Sciatic nerve (tissue), 2 donors: ENCODE data around the gene ACADM. TPM values are rescaled to one million over a fixed set of nuclear protein-coding genes. Genes with fewer than 3 reads are reported as not detected.
"Not testable (repeated sequence)": the region's sequence is repeated elsewhere in the genome, so short reads cannot be mapped to it uniquely, and the experiment has no call there.

ENCODE experiments used
- ATAC-seq: fragments of 200-7000 bp; cut with Tn5 transposase; one replicate; pipeline ENCODE4 v1.9.1; 2020; ENCODE audit warnings: mild to moderate bottlenecking, moderate library complexity
- DNase-seq: peaks from one replicate; pipeline ENCODE4 v3.0.0-alpha.2; 2020; ENCODE audit warnings: low spot score
- intact Hi-C: fragments of 100-400 bp; cut with DNase I; formaldehyde crosslinking; loops from one replicate; pipeline ENCODE4 v1.14.2; 2022
- total RNA-seq: library from RNA; stranded (reverse); fragmentation: NEBNext Ultra II Directional; extraction: Animal tissue kit (Norgen Biotek cat#: 25700); gene quantifications from one replicate; pipeline ENCODE4 v1.2.1, GENCODE V29; 2021
- donor health status: DM: no; HTN: no; CAD: no.
- donor health status: DM: no; HTN: no; CAD: no.

The ACADM gene
- total RNA-seq, 1 donor from 2014 or later, result 45.7 TPM

DNA sequence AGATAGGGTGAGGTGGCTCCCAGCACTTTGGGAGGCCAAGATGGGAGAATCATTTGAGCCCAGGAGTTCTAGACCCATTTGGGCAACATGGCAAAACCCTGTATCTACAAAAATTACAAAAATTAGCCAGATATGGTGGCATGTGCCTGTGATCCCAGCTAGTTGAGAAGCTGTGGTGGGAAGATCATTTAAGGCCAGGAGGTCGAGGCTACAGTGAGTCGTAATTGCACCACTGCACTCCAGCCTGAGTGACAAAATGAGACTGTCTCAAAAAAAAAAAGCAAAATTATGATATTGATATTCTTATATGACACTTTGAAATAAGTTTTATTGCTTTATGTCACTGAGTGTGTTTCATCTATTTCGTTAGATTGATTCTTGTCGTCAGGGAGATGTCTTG, 7.4 kb downstream of the ACADM start:
- intact Hi-C loops, result no loop called here
- no peak for DNase-seq
- ATAC-seq, result no peak

DNA sequence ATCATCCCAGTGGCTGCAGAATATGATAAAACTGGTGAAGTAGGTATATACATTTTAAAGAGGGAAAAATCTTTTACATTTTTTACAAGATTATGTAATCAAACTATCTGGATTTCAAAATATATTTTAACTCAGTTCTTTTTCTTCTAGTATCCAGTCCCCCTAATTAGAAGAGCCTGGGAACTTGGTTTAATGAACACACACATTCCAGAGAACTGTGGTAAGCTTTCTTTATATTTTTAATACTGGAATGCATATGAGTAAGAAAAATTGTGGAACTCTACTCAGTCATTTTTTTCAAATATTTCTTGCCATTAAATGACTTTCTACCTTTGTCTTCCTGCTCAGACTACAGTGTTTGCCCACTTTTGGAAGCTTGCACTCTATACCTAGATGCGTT, 8.2 kb downstream of the ACADM start:
- ATAC-seq (no peak), DNase-seq (no peak)
- intact Hi-C loops, result no loop called here

DNA sequence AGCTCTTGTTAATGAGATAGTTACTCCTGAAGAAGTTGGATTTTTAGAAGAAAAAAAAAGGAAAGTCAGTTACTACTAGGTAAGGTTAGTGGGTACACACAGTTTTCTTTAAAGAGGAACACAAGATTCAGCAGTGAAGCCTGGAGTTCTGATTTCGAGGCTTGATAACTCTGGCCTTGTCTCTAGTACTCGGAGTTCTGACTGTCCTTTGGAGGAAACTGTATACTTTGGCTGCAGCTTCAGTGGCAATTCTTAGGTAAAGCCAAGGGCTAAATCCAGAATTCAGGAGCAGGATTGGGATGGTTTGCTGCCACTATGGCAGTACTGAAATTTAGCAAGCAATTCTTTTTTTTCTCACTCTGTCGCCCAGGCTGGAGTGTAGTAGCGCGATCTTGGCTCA, 9.2 kb downstream of the ACADM start:
- intact Hi-C loops, result no loop called here
- no peak for ATAC-seq

DNA sequence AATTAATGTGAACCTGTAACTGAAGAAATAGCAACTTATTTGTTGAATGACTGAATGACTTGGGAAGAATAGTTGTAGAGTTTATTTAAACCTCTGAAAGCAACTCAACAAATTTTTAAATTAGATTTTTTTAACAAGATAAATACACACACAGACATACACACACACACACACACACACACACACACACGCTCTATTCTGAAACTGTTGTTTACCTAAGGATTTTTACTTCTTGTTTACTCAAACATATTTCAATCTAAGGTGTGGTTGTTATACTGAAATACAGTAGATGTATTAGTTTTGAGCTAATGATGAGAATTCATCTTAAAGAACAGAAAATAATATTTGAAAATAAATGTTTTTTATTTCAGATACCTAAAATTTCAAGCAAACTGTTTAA, 11.5 kb downstream of the ACADM start:
- intact Hi-C loops, result no loop called here
- ATAC-seq, result no peak

More for the DNA sequence above, 9.2 kb downstream of the ACADM start:
- DNase-seq, result no peak

DNA sequence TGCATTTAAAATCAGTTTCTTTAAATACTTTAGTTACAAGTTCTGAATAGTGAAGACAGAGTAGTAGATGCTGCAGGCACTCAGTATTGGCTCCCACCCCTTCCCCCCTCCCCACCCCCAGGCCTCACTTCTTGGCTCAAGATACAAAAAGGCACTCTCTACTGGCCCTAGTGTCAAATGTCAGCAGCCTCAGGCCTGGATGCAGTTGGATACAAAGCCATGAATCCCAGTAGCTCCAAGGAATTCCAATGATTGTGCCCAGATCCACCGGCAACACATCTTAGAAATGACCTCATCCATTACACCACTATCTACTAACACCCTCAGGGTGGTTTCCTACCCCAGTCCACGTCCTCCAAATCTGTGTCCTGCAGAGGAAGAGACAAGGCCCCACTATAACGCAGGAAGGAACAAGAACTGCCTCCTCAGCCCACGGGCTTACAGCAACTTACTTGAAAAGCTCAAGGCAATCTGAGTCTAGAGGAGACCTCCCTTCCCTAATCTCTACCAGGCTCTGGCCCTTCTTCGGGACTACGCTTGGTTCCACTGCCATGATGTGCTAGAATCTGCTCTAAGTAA, 17.6 kb downstream of the ACADM start:
- intact Hi-C loops, result no loop called here
- DNase-seq, result no peak
- ATAC-seq, result no peak

More for the DNA sequence above, 11.5 kb downstream of the ACADM start:
- no peak for DNase-seq

DNA sequence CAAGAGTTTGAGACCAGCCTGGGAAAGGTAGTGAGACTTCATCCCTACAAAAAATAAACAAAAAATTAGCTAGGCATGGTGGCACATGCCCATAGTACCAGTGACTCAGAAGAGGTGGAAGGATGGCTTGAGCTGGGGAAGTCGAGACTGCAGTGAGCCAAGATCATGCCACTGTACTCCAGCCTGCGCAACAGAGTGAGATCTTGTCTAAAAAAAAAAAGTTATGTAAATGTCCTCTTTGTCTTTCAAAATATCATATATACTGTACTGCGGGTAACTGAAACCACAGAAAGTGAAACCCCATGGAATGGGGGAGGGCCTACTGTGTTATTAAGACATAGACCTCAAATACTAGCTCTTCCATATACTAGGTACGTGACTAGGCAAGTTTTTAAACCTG, 20.8 kb downstream of the ACADM start:
- no peak for ATAC-seq
- DNase-seq, result no peak
- intact Hi-C loops, result no loop called here

DNA sequence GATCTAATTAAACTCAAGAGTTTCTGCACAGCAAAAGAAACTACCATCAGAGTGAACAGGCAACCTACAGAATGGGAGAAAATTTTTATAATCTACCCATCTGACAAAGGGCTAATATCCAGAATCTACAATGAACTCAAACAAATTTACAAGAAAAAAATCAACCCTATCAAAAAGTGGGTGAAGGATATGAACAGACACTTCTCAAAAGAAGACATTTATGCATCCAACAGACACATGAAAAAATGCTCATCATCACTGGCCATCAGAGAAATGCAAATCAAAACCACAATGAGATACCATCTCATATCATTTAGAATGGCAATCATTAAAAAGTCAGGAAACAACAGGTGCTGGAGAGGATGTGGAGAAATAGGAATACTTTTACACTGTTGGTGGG, 32.7 kb downstream of the ACADM start:
- ATAC-seq, intact Hi-C loops, DNase-seq: not testable (repeated sequence)

DNA sequence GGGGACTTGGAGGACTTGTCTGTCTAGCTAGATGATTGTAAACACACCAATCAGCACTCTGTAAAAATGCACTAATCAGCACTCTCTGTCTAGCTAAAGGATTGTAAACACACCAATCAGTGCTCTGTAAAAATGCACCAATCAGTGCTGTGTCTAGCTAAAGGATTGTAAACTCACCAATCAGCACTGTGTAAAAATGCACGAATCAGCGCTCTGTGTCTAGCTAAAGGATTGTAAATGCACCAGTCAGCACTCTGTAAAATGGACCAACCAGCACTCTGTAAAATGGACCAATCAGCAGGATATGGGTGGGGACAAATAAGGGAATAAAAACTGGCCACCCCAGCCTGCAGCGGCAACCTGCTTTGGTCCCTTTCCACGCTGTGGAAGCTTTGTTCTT, 34.0 kb downstream of the ACADM start:
- ATAC-seq, DNase-seq, intact Hi-C loops: not testable (repeated sequence)

DNA sequence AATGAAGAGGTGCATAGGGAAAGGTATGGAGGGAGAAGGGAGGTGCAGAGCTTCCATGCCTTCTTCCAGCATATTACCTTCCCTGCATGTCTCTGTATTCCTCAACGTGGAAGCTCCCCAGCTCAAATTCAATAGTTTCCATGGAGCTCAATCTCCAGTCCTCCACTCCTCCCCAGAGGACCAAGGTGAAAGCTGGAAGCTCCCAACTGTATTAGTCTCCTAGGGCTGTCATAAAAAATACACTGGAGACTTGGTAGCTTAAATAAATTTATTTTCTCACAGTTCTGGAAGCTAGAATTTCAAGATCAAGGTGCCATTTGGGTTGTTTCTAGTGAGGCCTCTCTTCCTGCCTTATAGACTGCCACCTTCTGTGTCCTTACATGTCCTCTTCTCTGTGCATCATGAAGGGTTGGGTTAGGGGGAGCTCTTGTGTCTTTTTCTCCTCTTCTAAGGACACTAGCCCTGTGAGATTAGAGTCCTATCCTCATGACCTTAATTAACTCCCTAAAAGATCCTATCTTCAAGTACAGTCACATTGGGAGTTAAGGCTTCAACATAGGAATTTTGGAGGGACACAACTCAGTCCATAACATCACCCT, 39.6 kb downstream of the ACADM start:
- ATAC-seq (no peak), DNase-seq (no peak)
- intact Hi-C loops, result no loop called here

DNA sequence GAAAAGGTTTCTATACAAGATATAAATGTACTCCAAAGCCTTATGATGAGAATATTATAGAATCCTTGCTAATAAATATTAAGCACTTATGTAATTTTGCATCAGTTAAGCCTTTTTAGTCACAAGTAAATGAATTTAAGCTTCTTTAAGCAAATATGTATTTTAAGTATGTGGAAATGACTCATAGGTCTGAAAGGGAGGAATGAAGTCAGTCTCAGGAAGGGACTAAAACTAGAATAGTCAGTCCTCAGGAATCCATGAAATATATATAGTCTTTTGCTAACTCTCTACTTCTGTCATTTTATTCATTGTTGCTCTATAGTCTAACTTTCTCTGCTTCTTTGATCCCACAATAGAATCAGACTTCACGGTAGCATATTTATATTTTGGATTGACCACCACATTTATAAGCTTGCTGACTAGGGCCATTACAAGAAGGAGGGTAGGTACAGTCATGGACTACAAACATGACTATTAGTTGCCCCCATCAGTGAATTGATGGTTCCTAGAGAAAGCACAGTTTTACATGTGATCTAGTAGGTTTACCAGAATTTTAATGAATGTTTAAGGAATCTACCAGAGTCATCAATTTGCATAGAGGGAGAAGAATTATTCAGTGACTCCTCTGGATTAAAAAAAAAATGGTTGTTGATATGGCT, 41.3 kb downstream of the ACADM start:
- no peak for ATAC-seq
- DNase-seq, result no peak
- intact Hi-C loops, result no loop called here

DNA sequence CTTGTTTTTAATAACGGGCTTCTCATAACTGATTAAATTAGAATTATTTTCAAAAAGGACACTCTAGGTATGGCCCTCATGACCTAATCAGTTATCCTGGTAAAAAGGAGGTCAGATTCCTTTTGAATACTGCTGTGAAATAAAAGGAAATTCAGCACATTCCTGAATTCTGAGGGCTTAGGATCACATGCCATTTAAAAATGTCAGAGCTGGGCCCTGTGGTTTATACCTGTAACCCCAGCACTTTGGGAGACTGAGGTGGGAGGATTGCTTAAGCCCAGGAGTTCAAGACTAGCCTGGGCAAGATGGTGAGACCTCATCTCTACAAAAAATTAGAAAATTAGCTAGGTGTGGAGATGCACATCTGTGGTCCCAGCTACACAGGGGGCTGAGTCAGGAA, 43.5 kb downstream of the ACADM start:
- DNase-seq (no peak), ATAC-seq (no peak)
- intact Hi-C loops, result no loop called here

DNA sequence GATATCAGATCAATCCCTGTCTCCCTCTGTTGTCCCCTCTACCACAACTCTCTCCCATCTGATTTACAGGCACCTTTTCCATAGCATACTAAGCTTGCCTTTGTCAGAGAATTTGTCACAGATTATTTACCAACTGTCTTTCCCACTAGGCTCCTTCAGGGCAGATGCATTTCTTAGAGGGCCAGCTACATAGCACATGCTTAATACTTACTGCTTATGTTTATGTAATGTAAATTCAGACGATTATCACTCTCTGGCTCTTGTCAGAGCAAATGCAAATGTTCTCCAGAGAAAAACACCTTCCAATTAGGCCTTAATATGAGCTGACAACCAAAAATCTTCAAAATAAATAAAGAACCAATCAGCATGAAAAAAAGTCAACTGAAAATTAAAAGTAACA, 46.3 kb downstream of the ACADM start:
- DNase-seq (no peak), ATAC-seq (no peak)
- intact Hi-C loops, result no loop called here

DNA sequence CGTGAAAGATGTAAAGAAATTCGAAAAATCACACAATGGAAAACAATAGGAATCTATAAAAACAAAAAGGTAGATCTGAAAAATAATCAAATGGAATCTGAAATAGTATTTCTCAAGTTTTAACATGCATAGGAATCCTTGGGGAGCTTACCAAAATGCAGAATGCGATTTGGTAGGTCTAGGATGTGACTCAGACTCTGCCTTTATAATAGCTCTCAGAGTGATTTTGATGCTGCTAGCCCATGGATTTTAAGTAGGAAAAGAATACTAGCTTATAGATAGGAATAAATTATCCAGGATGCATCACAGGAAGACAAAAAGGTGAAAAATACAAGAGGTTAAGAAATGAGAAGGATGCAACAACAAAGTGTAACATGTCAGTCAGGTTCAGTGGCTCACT, 47.5 kb downstream of the ACADM start:
- no peak for DNase-seq
- no peak for ATAC-seq
- intact Hi-C loops, result no loop called here

DNA sequence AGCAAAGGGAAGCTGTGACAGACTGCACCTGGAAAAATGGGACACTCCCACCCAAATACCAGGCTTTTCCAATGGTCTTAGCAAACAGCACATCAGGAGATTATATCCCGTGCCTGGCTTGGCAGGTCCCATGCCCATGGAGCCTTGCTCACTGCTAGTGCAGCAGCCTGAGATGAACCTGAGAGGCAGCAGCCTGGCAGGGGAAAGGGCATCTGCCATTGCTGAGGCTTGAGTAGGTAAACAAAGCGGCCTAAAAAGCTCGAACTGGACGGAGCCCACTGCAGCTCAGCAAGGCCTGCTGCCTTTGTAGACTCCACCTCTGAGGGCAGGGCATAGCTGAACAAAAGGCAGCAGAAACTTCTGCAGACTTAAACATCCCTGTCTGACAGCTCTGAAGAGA, 53.3 kb downstream of the ACADM start:
- intact Hi-C loops, DNase-seq, ATAC-seq: not testable (repeated sequence)

DNA sequence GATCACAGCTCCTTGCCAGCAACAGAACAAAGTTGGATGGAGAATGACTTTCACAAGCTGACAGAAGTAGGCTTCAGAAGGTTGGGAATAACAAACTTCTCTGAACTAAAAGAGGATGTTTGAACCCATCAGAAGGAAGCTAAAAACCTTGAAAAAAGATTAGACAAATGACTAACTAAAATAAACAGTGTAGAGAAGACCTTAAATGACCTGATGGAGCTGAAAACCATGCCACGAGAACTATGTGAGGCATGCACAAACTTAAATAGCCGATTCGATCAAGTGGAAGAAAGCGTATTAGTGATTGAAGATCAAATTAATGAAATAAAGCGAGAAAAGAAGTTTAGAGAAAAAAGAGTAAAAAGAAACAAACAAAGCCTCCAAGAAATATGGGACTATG, 54.2 kb downstream of the ACADM start:
- DNase-seq, intact Hi-C loops, ATAC-seq: not testable (repeated sequence)

DNA sequence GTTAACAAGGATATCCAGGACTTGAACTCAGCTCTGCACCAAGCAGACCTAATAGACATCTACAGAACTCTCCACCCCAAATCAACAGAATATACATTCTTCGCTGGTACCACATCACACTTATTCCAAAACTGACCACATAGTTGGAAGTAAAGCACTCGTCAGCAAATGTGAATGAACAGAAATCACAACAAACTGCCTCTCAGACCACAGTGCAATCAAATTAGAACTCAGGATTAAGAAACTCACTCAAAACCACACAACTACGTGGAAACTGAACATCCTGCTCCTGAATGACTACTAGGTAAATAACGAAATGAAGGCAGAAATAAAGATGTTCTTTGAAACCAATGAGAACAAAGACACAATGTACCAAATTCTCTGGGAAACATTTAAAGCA, 55.7 kb downstream of the ACADM start:
- ATAC-seq, intact Hi-C loops, DNase-seq: not testable (repeated sequence)

DNA sequence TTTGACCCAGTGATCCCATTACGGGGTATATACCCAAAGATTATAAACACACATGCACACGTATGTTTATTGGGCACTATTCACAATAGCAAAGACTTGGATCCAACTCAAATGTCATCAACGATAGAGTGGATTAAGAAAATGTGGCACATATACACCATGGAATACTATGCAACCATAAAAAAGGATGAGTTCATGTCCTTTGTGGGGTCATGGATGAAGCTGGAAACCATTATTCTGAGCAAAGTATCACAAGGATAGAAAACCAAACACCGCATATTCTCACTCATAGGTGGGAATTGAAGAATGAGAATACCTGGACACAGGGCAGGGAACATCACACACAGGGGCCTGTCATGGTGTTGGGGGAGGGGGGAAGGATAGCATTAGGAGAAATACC, 59.4 kb downstream of the ACADM start:
- intact Hi-C loops, ATAC-seq, DNase-seq: not testable (repeated sequence)

DNA sequence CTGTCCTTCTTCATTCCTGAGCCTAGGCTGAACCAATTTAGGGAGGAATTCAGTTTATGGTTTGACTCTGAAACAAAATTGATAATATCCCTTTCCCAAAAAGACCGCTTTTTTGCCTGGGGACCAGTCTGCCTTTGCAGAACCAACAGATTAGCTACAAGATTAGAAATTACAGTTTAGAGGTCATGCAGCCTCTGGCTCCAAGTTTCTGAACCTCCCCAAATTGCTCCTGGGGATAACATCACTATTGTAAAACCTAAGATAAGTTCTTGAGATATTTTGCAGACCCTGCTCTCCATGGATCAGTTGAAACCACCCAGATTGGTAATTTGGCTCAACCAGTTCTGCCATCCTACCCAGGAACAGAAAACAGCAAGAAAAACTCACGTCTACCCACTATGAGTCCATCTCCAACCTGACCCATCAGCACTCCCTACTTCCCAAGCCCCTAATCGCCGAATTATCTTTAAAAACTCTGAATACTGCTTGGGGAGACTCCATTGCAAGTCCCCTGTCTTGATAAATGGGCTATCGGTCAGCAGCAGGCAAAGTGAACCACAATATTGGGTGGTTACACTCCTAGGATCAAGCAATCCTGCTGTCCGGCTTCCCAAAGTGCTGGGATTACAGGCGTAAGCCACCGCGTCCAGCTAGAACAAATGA, 60.9 kb downstream of the ACADM start:
- DNase-seq (no peak), ATAC-seq (peak; percentile 70)
- intact Hi-C loops, result no loop called here

DNA sequence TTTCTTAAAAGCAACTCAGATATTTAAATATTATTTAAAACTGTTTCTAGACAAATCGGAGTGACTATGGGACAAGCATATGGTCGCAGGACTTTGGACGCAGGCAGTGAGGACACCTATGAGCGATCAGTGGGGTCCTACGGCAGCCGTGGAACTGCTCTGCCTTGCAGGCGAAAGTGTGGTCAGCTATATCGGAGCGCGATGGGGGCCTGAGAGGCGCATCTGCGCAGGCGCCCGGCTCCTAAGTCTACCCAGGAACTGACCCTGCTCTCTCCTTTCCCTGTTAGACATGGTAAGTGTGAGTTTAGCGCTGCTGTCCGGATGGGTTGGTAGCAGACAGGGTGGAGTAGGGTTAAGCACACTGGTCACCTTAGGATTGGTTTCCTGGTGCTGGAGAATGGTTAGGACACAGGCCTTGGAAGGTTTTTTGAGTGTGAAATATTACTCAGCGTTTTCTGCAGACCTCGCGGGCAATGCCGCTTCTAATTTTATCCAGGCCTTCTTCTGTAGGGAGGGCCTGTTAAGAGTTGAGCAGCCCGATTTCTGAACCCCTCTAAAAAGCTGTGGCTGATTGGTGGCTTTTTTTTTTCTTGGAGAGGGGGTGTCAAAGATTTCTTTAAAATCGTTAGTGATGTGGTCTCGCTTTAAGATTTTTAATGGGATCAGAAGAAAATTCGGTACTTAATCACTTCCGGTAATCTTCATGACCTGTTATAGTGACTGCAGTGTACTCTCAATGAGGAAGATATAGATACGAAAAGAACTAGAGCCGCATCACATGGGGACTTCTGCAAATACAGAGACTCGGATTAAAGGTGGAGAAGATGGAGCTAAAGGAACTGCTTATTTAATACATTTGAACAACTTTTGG, 61.7 kb downstream of the ACADM start, which contains the start of gene RABGGTB:
Gene RABGGTB (plus strand): TSS at position 274 of the 871 bp plus-strand sequence. CDS start 16 bp downstream, at position 290.
- peak; percentile 100 for ATAC-seq
- intact Hi-C loops, result no loop called here
- DNase-seq, result peak; percentile 95
